OCI-M2 (cell line): ENCODE data around the gene FAM53B.

ENCODE experiments used
- DNase-seq: peaks from one replicate; lab custom pipeline; 2025; ENCODE audit not compliant: unreplicated experiment; lab: John Stamatoyannopoulos, UW

FAM53B gene

GRCh38 chr10:124680675-124681074 is 63.5 kb downstream of the FAM53B start:
- no peak for DNase-seq

- no peak for DNase-seq
Measured at GRCh38 chr10:124679401-124679800, 64.8 kb downstream of the FAM53B start.

DNA sequence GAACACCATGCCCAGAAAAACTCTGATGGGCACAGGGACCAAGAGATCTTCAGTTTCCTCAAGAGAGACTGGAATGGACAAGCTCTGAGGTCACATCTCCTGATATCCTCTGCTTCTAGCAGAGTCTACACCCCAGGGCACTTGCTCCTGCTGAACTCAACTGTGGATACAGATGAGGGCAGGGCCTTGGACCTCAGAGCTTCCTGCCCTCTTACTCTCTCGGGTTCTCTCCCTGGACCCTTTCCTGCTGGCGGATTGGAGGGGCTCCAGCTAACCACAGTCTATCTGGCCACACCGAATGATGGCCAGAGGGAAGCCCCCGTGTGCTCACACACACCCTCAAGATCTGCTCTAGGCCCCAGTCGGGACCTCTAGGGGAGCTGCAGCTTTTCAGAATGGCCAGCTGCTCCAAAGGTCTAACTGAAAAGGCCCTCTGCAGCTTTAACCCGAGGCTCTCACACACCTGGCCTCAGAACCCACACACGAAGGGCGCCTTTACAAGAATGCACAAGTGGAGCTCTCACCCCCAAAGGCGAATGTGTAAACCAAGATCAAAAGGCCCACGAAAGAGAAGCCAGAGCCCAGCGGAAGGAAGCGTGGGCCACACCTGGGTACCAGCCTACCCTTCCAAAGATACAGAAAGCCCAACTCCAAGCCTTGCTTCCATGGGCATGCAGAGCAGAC is 65.5 kb downstream of the FAM53B start:
- DNase-seq, result no peak

GRCh38 chr10:124677749-124678556 is 66.2 kb downstream of the FAM53B start:
- no peak for DNase-seq

DNA sequence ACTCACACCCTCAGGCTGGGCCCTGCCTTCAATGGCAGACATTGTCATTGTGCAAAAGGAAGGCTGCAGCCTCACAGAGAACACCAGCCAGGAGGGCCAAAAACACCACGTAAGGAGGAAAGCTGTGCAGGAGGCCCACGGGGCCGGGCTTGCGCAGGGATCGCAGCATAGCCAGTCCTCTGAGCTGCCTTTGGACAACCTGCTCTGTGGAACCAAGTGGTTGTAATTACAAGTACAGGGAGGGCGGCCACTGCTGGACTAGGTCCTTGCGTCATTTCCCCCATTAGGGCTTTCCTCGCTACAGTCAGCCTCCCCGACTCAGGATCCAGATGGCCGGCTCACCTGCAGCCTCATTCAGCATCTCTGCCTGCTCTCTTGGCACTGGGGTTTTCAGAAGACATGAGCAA is 66.9 kb downstream of the FAM53B start:
- DNase-seq, result no peak

GRCh38 chr10:124676416-124677062 is 67.6 kb downstream of the FAM53B start:
- no peak for DNase-seq

GRCh38 chr10:124675824-124676223 is 68.4 kb downstream of the FAM53B start:
- DNase-seq, result no peak

DNA sequence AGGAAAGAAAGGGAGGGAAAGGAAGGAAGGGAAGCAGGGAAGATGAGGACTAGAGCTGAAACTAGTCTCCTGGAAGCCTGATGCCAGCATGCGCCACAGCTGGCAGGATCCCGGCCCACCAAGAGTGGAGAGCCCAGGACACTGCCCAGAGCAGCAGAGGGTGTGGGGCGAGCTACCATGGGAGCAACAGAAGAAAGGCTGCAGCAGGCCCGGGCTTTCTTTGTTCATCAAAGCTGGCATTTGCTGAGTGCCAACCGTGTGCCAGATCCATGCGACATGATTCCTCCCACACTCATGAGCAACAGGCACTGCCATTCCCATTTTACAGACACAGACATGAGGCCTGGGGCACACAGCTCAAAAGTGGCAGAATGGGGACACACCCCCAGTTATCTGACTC is 68.9 kb downstream of the FAM53B start:
- DNase-seq, result no peak

DNA sequence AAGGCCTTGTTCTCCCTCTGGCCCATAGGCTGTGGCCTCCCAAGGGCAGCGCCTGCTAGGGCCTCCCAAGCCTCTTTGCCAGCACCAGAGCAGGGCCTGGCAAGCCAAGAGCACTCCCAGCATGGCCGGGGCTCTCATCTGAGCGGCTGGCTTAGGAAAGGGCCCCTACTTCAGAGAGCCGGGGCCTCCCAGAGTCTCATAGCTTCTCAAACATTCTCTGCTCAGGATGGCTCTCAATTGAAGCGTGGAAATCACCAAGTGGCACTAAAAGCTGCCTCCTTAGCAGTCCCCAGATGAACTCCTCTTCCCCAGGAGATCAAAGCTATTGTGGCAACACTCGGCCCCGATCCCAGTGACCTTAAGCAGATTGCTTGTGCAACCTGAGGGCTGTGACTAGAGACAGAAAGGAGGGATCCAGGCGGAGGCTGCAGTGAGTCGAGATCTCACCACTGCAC is 69.4 kb downstream of the FAM53B start:
- DNase-seq, result no peak

DNA sequence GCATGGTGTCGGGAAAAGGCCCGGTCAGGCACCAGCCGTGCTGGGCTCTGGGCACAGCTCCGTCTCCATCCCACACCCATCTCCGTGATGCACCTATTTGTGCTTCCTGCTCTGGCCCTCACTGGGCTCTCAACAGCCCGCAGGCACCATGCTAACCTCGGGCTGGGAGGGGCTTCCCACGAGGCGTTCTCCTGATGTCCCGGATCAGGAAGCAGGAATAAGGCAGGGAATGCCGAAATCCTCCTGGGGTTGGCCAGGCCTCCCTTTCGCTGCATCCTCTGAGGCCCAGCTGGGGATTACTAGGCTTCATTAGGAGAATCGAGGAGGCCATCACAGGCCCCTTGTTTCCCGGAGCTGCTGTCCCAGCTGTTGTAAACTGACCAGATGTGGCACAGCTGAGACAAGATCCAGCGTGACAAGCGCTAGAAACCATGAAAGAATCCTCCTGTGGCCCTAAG is 72.0 kb downstream of the FAM53B start:
- no peak for DNase-seq

DNA sequence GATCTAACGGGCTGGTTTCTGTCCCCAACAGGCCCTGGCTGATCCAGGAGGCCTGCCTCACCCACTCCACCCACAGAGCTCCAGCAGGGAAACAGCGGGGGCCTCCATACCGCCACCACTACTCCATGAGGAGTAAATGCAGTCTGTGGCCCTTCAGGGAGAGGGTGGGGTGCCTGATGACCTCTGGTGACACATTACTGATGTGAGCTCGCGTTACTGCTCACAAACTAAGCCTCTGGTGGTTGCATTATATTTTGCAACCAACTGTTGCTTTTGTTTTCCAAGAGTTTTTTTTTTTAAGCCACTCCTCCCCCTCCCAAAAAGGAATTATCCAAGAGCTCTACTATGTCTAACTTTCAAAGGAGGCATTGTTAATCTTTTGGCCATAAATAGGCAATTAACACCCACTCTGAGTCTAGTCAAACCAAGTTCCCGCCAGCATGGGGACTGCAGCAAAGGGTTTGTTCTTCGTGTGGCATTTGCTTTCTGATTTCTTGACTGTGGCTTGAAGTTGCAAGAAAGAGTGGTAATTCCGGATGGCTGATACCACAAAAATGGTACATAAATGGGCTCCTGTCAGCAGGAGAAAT is 72.6 kb downstream of the FAM53B start:
- no peak for DNase-seq

DNA sequence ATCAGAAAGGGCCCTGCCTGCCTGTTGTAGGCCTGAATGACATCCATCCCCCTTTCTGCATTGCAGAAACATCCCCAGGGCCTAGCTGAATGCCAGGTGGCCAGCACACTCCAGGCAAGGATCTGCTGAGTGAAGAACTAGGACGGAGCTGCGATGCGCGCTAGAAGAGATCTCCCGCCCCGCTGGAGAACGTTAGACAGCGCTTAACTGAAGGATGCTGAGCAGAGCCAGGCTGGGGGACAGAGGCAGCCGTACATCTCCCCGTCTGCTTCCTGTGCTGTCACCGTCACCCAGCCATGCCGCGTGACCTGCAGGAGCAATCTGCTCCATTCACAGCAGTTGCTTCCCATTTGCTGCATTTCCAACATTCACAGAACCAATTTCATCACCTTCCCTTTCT is 73.3 kb downstream of the FAM53B start:
- DNase-seq, result no peak

GRCh38 chr10:124669824-124670654 is 74.1 kb downstream of the FAM53B start:
- DNase-seq, result no peak

- DNase-seq, result no peak
Measured at GRCh38 chr10:124669141-124669823, 74.9 kb downstream of the FAM53B start.

DNA sequence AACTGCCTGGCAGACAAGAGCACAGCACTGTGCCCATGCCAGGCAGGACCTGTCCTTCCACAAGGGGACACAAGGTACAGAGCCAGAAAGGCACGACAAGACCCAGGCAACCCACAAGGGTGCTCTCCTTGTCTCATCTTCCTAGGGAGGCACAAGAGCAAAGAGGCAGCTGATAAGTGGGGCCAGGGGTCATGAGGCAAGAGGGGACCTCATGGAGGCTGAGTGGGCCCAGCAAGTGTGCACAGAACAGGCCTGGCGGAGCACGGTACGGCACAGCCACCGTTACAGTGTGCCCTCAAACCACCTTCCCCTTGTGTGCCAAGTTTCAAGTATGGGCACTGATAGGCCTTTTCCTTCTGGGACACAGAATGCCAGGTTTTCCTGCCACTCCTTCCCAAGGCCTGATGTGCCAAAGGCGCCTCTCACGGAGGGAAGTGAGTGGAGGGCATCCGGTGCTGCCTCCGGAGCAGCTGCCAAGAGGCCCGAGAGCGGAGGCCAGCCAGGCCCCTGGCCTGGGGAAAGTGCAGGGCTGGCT is 75.6 kb downstream of the FAM53B start:
- no peak for DNase-seq

DNA sequence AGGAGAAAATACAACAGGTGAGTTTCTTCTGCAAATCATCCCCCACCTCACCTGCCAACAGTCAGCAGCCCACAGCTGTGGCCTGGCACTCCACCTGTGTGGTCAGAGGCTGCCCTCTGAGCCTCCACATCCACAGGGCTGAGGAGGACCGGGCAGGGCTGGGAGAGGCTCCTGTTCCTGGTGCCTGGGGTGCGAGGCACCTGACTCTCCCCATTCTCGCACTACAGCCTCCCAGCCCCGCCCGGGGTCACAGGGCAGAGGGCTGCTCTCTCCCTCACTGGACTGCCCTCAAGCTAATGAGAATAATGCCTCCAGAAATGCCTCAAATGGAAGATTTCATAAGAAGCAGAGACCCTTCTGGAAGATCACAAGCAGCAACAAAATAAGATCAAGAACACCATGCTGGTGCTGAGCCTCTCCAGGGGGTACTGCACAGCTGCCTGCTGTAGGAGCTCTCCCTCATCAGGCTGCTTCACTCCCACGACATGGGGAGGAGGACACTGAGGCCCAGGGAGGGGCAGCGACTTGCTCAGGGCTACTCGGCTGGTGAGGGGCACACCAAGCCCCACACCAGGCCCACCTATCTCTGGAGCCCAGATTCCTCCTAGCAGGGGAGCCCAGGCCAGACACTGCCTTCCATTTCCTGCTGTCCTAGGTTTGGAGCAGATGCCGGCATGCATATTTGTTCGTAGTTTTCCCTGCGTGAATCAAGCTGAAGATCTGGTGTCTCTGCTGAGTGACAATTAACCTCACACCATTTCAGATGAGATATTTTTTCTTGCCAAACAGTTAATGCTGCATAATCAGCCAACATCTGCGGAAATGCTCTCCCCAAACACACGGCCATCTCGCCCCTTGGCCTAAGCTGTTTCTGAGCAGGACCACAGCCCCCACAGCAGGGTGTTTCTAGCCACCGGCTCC is 76.5 kb downstream of the FAM53B start:
- no peak for DNase-seq

GRCh38 chr10:124666494-124666893 is 77.7 kb downstream of the FAM53B start:
- DNase-seq, result no peak

DNA sequence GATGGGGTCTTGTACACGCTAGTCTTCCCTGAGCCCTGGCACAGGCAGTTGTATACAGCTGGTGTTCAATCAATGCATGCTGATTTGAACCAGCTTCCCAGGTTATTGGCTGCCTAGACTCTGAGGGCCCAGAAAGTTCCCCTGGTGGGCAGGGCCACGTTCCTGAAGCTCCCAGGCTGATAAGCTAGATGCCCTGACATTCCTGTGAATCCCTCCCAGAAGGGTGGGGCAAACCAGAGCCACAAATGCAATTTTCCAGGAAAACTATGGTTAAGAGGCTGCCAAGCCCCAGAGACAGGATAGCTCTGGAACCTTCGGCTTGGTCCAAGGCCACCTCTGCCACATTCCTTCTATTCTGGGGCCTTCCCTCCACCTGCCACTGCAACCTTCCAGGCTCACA is 78.2 kb downstream of the FAM53B start:
- DNase-seq, result no peak

DNA sequence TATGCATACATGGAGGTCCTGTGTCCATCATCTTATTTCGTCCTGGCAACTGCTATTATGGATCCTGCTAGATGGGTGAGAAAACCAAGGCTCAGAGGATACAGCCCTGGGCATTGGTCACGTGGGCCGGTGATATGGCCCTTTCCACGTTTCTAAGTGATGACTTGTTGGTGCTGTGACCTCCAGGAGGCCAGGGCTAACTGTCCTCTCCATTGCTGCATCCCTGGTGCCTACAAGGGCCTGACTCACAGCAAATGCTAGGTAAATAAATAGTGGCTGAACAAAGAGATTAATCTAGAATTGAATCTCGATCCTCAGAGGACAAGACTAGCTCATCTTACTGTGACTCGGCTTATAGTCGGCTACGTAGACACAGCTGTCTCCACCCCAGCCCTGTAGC is 78.6 kb downstream of the FAM53B start:
- DNase-seq, result no peak
